H7 (cell line): ENCODE data around the gene GRIP2. TPM values are rescaled to one million over a fixed set of nuclear protein-coding genes. Genes with fewer than 3 reads are reported as not detected.

Experiments
- DNase-seq: peaks from one replicate; pipeline ENCODE4 v3.0.0; 2012
- H3K27me3 ChIP-seq: 2 replicates; pipeline ENCODE4 v1.6.0; 2011; ENCODE audit warnings: mild to moderate bottlenecking, low read length; ENCODE audit not compliant: control insufficient read depth, insufficient read depth
- H3K36me3 ChIP-seq: replicated peaks from 2 replicates; pipeline ENCODE4 v1.5.1; 2011; ENCODE audit warnings: low read length; ENCODE audit not compliant: control insufficient read depth, insufficient read depth
- H3K4me3 ChIP-seq: 2 replicates; pipeline ENCODE4 v1.5.1; 2011; ENCODE audit warnings: low read depth, mild to moderate bottlenecking, control low read depth, low read length, moderate library complexity; ENCODE audit not compliant: insufficient read depth
- total RNA-seq: library from RNA; depleted of rRNA; stranded (reverse); fragments of >200 nt; shearing (Covaris generic); gene quantifications from 2 replicates; pipeline ENCODE4 v1.2.3, GENCODE V29; 2014

GRIP2 gene
- total RNA-seq, 1 experiment from 2014 or later: 2.2 TPM

DNA sequence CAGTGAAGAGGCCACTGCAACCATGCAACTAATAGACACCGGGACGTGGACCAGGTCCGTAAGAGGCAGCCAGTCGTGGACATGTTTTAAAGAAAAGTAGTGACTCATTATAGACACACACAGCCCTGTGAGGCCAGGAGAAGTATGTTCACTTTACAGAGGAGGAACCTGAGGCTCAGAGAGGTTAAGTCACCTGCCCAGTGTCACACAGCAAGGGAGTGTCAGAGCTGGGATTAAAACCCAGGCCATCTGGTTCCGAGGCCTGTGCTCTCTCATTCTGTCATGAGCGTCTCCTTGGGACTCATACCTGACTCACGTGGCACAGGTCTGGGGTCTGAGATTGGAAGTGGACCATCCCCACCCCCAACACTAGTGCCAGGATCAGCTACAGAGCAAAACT is 28.1 kb upstream of the GRIP2 start:
- H3K27me3 ChIP-seq: no peaks in the 10 kb centered on the region
- DNase-seq: no peak
- H3K36me3 ChIP-seq: no peaks in the 10 kb centered on the region
- no peak overlapping the region for H3K4me3 ChIP-seq

DNA sequence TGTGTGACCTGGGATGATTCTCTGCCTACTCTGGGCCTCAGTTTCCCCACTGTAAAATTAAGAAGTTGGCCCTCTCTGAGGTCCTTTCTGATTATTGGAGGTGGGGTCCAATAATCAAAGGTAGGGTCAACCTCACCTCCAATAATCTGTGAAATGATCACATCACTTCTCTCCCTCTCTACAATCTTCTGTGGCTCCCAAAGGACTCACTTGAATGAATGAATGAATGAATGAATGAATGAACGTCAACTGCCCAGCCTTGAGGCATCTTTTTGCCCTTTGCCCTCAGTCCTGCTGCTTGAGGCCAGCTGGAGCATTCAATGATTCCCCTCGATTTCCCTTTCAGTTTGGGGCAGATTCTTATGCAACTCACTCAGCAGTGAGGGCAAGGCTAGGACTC is 26.7 kb upstream of the GRIP2 start:
- no peak for DNase-seq
- Histone ChIP-seq H3K27me3 (no peaks in the 10 kb centered on the region), H3K36me3 (no peaks in the 10 kb centered on the region), H3K4me3 (no peak overlapping the region)

DNA sequence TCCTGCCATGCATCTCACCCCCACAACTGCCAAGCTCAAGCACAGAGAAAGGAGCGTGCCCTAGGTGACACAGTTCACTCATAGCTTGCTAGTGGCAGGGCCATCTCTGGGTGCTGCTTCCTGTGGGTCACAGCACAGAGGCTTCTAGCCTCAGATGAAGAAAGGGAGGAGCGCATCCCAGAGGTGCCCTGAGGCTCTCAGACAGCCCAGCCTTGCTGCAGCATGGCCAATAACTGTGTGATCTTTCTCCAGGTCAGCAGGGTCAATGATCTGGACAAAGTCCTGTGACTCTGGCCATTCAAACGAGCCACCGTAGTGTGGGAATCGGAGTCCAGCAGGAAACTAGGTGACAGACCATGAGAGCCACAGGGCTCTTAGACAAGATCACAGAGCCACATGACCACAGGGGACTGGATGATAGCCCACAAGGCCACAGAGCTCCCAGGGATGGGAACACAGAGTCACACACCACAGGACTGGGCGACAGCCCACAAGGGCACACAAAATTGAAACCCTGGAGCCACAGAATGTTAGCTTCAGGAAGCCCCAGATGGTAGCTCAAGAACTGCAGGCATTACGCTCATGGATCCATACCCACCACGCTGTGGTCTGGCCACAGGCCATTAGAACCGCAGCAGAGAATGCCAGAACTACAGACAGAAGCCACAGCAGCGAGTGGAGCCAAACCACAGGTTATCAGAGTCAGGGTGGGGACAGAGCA is 25.9 kb upstream of the GRIP2 start:
- DNase-seq: no peak
- Histone ChIP-seq H3K27me3 (no peaks in the 10 kb centered on the region), H3K4me3 (no peak overlapping the region), H3K36me3 (no peaks in the 10 kb centered on the region)

DNA sequence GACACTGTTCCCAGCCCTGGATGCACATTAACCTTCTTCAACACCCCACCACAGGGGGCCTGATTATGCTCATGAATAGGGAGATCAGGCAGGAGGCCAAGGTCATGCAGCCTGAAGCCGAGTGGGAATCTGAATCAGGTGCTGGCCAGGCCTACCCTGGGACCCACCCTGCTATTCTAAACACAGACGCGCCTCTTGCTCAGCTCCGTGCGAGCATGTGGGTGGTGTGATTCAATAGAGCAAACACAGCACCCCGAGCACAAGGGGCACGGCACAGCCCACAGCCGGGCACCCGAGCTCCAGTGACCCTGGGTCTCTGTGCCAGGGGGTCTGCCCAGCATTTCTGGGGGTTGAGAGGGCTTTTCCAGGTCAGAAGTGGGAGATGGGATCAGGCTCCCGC is 24.6 kb upstream of the GRIP2 start:
- H3K27me3 ChIP-seq: no peaks in the 10 kb centered on the region
- no peaks in the 10 kb centered on the region for H3K36me3 ChIP-seq
- peak; percentile 73 for DNase-seq
- H3K4me3 ChIP-seq: no peak overlapping the region

DNA sequence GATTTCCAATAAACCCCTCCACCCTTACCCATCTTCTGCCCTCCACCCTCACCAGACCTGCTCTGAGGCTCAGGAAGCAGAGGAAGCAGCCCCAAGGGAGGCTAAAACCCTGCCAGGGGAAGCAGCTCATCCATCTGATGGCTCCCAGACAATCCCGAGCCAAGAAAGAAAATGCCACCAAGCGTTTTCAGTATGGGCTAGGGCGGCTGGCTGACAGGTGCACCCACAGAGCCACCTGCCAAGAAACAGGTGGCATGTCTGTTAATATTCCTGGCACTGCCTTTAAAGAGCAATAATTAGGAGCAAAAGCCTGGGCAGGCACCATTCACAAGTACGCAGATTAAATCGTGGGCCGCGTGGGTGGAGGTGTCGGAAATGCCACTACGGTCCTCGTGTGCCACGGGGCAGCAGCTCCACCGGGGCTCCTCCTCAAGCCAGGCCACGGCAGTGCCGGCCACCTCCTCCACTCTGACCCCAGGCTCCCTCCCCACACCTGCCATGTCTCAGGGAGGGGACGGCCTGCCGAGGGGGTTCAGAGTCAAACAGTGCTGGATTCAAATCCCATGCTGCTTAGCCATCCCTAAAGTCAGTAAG is 23.9 kb upstream of the GRIP2 start:
- Histone ChIP-seq H3K27me3 (no peaks in the 10 kb centered on the region), H3K4me3 (no peak overlapping the region), H3K36me3 (no peaks in the 10 kb centered on the region)
- no peak for DNase-seq

DNA sequence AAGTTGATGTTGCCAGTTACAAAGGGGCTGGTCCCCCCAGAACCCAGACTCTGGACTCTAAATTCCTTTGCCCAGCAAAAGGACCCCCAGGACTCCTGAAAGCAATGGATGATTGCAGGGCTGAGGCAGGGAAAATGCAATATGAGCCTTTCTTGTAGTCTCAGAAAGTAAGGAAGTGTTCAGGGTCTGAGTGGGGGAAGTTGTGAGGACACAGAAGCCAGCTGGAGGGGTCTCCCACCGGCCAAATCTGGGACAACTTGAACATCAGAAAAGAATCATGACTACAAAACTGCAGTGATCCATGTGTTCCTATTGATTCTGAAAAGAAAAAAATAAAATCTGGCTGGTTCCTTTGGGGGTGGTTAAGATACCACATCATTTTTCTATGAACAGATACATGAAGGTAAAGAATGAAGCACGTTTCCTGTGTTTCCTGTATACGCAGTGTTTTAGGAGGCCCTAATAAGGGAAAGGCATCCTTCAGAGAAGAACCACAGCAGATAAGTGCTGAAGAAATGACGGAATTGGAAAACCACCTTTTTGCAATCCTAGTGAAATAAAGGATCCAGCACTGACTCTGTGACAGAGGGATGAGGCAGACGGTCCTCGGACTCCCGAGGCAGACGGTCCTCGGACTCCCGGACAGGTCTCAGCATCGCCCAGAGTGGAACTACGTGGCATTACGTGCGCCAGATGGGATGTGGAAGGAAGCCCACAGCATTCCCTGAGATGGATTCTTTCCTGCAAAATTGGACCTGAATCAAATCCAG is 22.2 kb upstream of the GRIP2 start:
- Histone ChIP-seq H3K27me3 (no peaks in the 10 kb centered on the region), H3K4me3 (no peak overlapping the region), H3K36me3 (no peaks in the 10 kb centered on the region)
- no peak for DNase-seq

DNA sequence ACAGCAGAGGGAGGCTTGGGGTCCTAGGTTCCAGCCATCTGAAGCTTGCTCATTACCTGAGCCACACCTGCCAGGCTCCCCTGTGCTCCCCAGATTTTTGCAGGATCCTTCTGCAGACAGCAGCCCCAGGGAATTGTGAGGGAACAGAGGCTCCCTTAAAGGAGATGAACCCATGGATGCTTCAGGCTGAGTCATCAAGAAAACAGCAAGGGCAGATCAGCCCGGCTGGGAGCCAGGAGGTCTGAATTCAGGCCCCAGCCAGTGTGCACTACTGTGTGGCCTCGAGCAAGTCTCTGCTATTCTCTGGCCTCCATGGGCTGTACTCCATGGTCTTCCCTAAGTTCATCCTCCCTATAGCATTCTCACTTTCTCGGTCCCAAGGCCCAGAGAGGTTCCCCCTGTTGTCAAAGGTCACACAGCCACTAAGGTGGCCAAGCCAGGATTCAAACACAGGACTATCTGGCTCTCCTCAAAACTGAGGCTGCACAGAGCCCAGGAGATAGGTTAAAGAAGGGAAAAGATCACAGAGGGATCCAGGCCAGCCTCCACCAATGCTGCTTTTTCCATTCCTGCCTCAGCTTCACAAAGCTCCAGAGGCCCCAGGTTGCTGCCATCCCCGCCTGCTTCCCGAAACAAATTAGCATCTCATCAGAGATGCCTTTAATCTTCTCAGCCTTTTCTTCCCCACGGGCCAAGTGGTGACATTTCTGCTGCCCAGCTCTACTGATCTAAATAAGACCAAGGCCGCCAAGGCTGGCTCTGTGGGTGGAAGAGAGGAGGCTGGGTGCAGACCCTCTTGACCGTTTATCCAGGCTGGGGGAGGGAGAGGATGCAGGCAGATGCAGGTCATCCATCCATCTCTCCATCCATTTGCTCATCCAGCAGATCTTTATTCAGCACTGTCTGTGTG is 21.2 kb upstream of the GRIP2 start:
- no peak for DNase-seq
- no peaks in the 10 kb centered on the region for H3K27me3 ChIP-seq
- no peak overlapping the region for H3K4me3 ChIP-seq
- H3K36me3 ChIP-seq: no peaks in the 10 kb centered on the region

DNA sequence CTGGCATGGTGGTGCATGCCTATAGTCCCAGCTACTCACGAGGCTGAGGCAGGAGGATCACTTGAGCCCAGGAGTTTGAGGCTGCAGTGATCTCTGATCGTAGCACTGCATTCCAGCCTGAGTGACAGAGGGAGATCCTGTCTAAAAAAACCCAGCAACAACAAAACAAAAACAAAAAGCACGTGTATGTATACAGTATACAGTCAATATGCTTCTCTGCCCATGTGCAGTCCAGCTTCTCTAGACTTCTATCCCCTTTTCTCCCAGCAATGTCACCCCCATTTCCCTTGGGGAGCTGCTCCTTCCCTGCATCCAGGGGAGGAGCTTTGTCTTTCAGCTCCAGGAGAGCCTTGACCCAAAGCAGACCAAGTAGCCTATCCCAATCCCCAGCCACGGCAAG is 20.0 kb upstream of the GRIP2 start:
- Histone ChIP-seq H3K4me3 (no peak overlapping the region), H3K36me3 (no peaks in the 10 kb centered on the region), H3K27me3 (no peaks in the 10 kb centered on the region)
- no peak for DNase-seq

DNA sequence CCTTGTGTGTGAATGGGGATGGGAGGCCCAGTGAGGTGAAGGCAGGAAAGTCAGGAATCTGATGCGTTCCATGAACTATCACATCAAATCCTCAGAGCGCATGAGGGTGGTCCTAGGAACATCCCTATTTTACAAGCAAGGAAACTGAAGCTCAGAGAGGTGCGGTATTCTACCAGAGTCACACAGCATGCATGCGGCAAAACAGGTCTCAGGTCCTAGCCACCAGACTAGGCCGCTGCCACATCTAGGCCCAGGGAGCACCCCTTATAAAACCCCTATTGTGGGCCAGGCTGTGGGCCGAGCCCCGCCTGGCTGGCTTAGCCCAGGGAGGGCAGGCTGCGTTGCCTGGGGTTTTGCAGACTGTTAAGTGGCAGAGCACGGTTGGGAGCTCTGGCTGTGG is 17.9 kb upstream of the GRIP2 start:
- no peaks in the 10 kb centered on the region for H3K27me3 ChIP-seq
- no peak for DNase-seq
- H3K36me3 ChIP-seq: no peaks in the 10 kb centered on the region
- H3K4me3 ChIP-seq: no peak overlapping the region

DNA sequence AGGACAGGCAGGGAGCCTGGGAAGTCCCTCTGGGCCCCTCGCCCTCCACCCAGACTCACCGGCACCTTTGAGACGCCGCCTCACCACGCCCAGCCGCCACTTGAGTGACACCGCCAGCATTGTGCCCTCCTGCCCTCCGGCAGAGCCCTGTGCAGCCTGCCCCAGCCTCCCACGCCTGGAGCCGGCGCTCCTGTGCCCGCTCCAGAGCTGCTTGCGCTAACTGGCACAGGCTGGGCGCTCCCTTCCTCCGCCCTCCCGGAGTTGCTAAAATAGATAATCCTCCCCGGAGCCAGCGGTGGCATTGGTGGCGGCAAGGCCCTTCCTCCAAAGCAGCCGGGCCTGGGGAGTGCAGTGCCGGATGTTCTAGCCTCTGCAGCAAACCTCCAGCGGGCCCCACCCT is 15.7 kb upstream of the GRIP2 start:
- Histone ChIP-seq H3K4me3 (no peak overlapping the region), H3K27me3 (no peaks in the 10 kb centered on the region), H3K36me3 (no peaks in the 10 kb centered on the region)
- DNase-seq: peak; percentile 81

DNA sequence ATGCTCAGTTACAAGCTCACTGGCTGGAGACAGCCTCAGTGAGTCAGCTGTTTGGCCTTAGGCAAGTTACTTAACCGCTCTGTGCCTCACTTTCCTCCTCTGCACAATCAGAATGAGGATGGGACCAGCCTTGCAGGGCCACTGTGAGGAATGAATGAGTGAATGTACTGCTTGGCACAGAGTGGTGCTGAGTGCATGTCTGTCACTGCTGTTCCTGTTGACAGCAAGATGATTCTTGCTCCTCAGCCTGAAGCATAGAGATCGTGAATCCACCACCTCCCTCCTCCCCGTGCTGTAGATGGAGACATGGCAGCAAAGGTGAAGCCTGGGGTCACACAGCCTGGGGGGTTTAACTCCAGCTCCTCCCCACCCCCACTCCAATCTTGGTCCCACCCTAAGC is 14.6 kb upstream of the GRIP2 start:
- Histone ChIP-seq H3K27me3 (no peaks in the 10 kb centered on the region), H3K36me3 (no peaks in the 10 kb centered on the region), H3K4me3 (no peak overlapping the region)
- DNase-seq: no peak

DNA sequence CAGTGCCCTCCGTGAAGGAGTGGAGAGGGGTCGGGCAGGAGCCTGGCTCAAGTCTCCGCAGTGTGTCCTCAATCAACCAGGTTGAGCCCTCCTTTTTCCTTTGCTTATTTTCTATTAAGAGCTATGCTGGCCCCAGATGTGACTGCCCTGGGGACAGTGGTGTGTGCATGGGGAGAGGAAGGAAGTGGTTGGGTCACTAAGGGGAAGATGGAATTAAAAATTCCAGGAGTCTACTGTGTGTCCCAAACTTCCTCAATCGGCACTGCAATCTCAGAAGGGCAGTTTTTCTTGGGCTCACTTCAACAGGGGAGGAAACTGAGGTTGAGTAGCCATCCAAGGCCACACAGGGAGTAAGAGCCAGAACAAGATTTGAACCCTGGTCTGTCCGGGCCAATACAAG is 13.7 kb upstream of the GRIP2 start:
- DNase-seq: no peak
- H3K27me3 ChIP-seq: no peaks in the 10 kb centered on the region
- no peak overlapping the region for H3K4me3 ChIP-seq
- no peaks in the 10 kb centered on the region for H3K36me3 ChIP-seq

DNA sequence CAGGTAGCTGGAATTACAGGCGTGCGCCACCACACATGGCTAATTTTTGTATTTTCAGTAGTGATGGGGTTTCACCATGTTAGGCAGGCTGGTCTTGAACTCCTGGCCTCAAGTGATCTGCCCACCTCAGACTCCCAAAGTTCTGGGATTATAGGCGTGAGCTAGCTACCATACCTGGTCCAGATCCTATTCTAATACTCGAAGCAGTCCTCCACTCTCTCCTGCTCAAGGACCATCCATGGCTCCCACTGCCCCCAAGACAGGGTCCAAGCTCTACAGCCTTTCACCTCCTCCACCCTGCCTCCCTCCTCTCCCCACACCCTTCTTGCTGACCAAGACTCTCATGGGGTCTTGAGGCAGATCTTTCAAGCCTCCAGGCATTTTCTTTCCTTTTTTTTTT is 12.6 kb upstream of the GRIP2 start:
- DNase-seq: no peak
- no peaks in the 10 kb centered on the region for H3K36me3 ChIP-seq
- no peaks in the 10 kb centered on the region; the same call in 1 of the 2 replicates for H3K27me3 ChIP-seq
- H3K4me3 ChIP-seq: no peak overlapping the region

DNA sequence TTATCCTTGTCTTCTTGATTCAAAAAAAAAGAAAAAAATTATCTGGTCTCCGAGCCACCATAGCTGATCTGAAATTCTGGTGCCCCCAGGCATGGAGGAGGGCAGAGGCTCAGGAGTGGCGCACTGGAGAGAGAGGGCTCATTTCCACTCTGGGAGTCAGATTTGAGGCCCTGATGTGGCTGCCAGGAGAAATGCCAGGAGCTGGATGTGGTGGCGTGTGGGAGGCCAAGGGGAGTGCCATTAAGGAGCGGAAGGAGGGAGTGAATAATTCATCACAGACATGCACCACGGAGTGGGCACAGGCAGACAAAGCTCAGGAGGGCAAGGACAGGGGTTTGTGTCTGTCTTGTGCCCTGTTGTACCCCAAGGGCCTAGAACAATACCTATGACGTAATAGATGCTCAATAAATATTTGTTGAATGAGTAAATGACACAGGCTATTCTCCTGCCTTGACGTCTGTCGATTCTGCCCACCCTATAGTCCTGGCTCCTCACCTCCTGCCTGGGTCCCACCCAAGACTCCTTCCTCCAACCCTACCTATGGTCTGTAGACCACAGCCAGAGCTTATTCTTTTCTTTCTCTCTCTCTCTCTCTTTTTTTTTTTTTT is 12.0 kb upstream of the GRIP2 start:
- DNase-seq: no peak
- Histone ChIP-seq H3K27me3 (no peaks in the 10 kb centered on the region; the same call in 1 of the 2 replicates), H3K4me3 (no peak overlapping the region), H3K36me3 (no peaks in the 10 kb centered on the region)
